ENCODE measurements around the gene MMRN2. TPM values are rescaled to one million over a fixed set of nuclear protein-coding genes. Genes with fewer than 3 reads are reported as not detected.

MMRN2 gene
- total RNA-seq, 1 donor from 2014 or later, result 0.40 TPM

- Mint-ChIP-seq H3K36me3 (ENCODE audit: low read depth) (no peaks in the 10 kb centered on the region), H3K27ac (ENCODE audit: unreplicated experiment) (no peak overlapping the region), H3K4me3 (no peak overlapping the region), H3K9me3 (no peaks in the 10 kb centered on the region), H3K27me3 (ENCODE audit: low read depth) (peaks cover 14% of the 10 kb centered on the region), H3K4me1 (peaks cover 5% of the 10 kb centered on the region)
- DNase-seq (ENCODE audit: low read depth, low spot score), result no peak
- TF ChIP-seq CTCF (conservative IDR thresholded peaks at IDR 0.05), result no peak
These were observed 19.1 kb upstream of the MMRN2 start for GRCh38 chr10:86976362-86977056.

GRCh38 chr10:86974484-86974883 is 17.1 kb upstream of the MMRN2 start:
- Mint-ChIP-seq H3K4me1 (peaks cover 18% of the 10 kb centered on the region), H3K27me3 (ENCODE audit: low read depth) (peaks cover 20% of the 10 kb centered on the region), H3K36me3 (ENCODE audit: low read depth) (no peaks in the 10 kb centered on the region), H3K4me3 (no peak overlapping the region), H3K9me3 (no peaks in the 10 kb centered on the region), H3K27ac (ENCODE audit: unreplicated experiment) (no peak overlapping the region)
- no peak for DNase-seq (ENCODE audit: low read depth, low spot score)
- TF ChIP-seq CTCF (conservative IDR thresholded peaks at IDR 0.05), result no peak

- Mint-ChIP-seq H3K27me3 (ENCODE audit: low read depth) (peaks cover 20% of the 10 kb centered on the region), H3K4me3 (peak overlapping the region; percentile 56), H3K36me3 (ENCODE audit: low read depth) (no peaks in the 10 kb centered on the region), H3K27ac (ENCODE audit: unreplicated experiment) (no peak overlapping the region), H3K4me1 (peaks cover 18% of the 10 kb centered on the region), H3K9me3 (no peaks in the 10 kb centered on the region)
- TF ChIP-seq CTCF (conservative IDR thresholded peaks at IDR 0.05), result no peak
- DNase-seq (ENCODE audit: low read depth, low spot score), result no peak
These were observed 15.4 kb upstream of the MMRN2 start for GRCh38 chr10:86972613-86973380.

GRCh38 chr10:86971232-86971991 is 14.0 kb upstream of the MMRN2 start:
- peak overlapping the region; percentile 27 for H3K27ac Mint-ChIP-seq (ENCODE audit: unreplicated experiment)
- peak overlapping the region; percentile 92 for H3K4me3 Mint-ChIP-seq
- peaks cover 22% of the 10 kb centered on the region for H3K4me1 Mint-ChIP-seq
- no peaks in the 10 kb centered on the region for H3K36me3 Mint-ChIP-seq (ENCODE audit: low read depth)
- peak; percentile 34 for TF ChIP-seq CTCF (conservative IDR thresholded peaks at IDR 0.05)
- no peaks in the 10 kb centered on the region for H3K9me3 Mint-ChIP-seq
- DNase-seq (ENCODE audit: low read depth, low spot score), result peak; percentile 53
- H3K27me3 Mint-ChIP-seq (ENCODE audit: low read depth), result peaks cover 20% of the 10 kb centered on the region

- TF ChIP-seq CTCF (conservative IDR thresholded peaks at IDR 0.05), result no peak
- H3K4me1 Mint-ChIP-seq, result peaks cover 26% of the 10 kb centered on the region
- H3K4me3 Mint-ChIP-seq, result peak overlapping the region; percentile 90
- H3K36me3 Mint-ChIP-seq (ENCODE audit: low read depth), result no peaks in the 10 kb centered on the region
- no peak for DNase-seq (ENCODE audit: low read depth, low spot score)
- H3K9me3 Mint-ChIP-seq, result no peaks in the 10 kb centered on the region
- H3K27me3 Mint-ChIP-seq (ENCODE audit: low read depth), result peaks cover 20% of the 10 kb centered on the region
- peak overlapping the region; percentile 86 for H3K27ac Mint-ChIP-seq (ENCODE audit: unreplicated experiment)
These were observed 13.5 kb upstream of the MMRN2 start for GRCh38 chr10:86970982-86971231.

All from neural crest cell (in vitro differentiated cells).